MM.1S (cell line): ENCODE data around the gene GALNT10.

ENCODE experiments used
- EZH2 ChIP-seq: fragments of 300-600 bp; sonication (generic); optimal IDR thresholded peaks from 2 replicates; pipeline ENCODE3; 2017; ENCODE audit warnings: low read depth, mild to moderate bottlenecking, antibody characterized with exemption, low read length, mixed read lengths
- TF ChIP-seq, protein P1 (sequence below): fragments of 300-600 bp; sonication (generic); IDR thresholded peaks from 2 replicates; pipeline ENCODE4 v1.5.1; 2016; ENCODE audit warnings: antibody characterized with exemption, low read length, mixed read lengths

DNA sequence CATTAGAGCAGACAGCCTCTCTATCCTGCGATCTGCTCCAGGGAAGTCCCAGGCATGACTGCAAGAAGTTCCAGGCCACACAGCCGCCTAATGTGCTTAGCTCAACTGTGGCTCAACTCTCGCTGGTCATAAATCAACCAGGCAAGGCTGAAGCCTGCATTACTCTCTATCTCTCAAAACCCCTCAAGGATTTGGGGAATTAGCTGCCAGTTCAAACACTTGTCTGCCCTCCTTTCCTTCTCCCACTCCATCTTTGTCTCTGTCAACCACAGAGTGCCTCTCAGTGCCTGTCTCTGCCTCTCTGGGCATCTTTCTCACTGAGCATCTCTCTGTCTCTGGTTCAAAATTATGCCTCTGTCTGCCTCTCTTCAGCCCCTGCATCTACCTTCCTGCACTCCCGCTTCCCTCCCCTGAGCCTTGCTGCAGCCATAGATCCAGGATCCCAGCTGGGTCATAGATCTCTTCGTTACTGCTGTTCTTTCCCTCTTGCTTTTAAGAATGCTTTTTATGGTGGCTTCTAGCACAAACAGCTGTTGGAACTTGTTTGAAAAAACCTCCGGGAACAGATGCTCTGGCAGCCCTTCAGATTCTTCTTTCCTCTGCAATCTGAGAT, 27.9 kb upstream of the GALNT10 start:
- TF ChIP-seq, protein P1, sequence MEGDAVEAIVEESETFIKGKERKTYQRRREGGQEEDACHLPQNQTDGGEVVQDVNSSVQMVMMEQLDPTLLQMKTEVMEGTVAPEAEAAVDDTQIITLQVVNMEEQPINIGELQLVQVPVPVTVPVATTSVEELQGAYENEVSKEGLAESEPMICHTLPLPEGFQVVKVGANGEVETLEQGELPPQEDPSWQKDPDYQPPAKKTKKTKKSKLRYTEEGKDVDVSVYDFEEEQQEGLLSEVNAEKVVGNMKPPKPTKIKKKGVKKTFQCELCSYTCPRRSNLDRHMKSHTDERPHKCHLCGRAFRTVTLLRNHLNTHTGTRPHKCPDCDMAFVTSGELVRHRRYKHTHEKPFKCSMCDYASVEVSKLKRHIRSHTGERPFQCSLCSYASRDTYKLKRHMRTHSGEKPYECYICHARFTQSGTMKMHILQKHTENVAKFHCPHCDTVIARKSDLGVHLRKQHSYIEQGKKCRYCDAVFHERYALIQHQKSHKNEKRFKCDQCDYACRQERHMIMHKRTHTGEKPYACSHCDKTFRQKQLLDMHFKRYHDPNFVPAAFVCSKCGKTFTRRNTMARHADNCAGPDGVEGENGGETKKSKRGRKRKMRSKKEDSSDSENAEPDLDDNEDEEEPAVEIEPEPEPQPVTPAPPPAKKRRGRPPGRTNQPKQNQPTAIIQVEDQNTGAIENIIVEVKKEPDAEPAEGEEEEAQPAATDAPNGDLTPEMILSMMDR: no peak
- TF ChIP-seq EZH2: no peak
